Colonic mucosa (tissue), 4 donors: ENCODE data around the gene OBI1. TPM values are rescaled to one million over a fixed set of nuclear protein-coding genes. Genes with fewer than 3 reads are reported as not detected.

Experiments
- DNase-seq: peaks from one replicate; pipeline ENCODE4 v3.0.0-alpha.2; 2020
- H3K27ac ChIP-seq: fragments of 200-600 bp; one replicate; pipeline ENCODE4 v1.8.0; 2021
- H3K27me3 ChIP-seq: fragments of 200-600 bp; one replicate; pipeline ENCODE4 v1.8.0; 2021
- H3K36me3 ChIP-seq: fragments of 200-600 bp; one replicate; pipeline ENCODE4 v1.8.0; 2021
- H3K4me1 ChIP-seq: fragments of 200-600 bp; one replicate; pipeline ENCODE4 v1.8.0; 2021; ENCODE audit warnings: mild to moderate bottlenecking
- H3K4me3 ChIP-seq: fragments of 200-600 bp; one replicate; pipeline ENCODE4 v1.8.0; 2021
- H3K9ac ChIP-seq, 2 donors: one replicate each; pipeline ENCODE4 v1.7.0; 2013; ENCODE audit warnings: control low read depth in 2 of 2, low read depth in 2 of 2, low read length in 2 of 2
- H3K9me3 ChIP-seq: fragments of 200-600 bp; one replicate; pipeline ENCODE4 v1.8.0; 2021
- intact Hi-C: fragments of 100-400 bp; cut with DNase I; formaldehyde crosslinking; loops from one replicate; pipeline ENCODE4 v1.14.1; 2022
- total RNA-seq, 2 donors: library from RNA; stranded (reverse); fragmentation: NEBNext Ultra II Directional in 1 of 2; extraction: Animal tissue kit (Norgen Biotek cat#: 25700) in 1 of 2; gene quantifications; one replicate each; pipeline ENCODE4 v1.2.1, GENCODE V29; 2021
- TF ChIP-seq, protein P1 (sequence below): fragments of 200-600 bp; IDR thresholded peaks from one replicate; pipeline ENCODE4 v1.8.0; 2022; ENCODE audit warnings: antibody characterized with exemption, mild to moderate bottlenecking
- donor health status: healthy.
- donor health status: DM: no; HTN: no; CAD: no.
- donor health status: DM: no; HTN: no; CAD: no.

The OBI1 gene
- total RNA-seq, 2 donors from 2014 or later: 6.8 to 8.0 TPM

DNA sequence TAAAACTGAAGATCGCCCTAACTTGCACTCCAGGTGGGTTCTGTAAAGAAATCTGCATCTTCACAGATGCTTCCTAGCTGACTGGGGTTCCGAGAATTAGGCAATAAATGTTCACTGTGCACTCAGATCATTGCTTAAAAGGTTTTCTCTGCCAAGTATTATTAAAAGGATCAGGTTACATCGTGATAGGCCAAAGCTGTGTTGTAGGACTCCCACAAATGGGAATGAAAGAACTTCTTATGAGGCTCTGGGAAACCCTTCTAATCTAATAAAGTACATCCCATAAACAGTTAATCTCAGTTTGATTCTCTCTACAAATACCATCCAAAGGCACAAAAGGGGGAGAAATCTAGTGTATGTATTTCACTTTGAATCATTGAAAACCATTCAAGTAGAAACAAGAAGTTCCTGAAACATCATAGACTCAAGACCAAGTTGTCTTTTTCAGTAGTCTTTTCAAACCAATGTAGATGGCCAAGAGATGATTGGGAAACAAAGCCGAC, 48.5 kb downstream of the OBI1 start:
- no peaks in the 10 kb centered on the region for H3K36me3 ChIP-seq
- H3K4me3 ChIP-seq: no peak overlapping the region
- no peaks in the 10 kb centered on the region for H3K9me3 ChIP-seq
- intact Hi-C loops: no loop called here
- DNase-seq: no peak
- H3K4me1 ChIP-seq: peaks cover 6% of the 10 kb centered on the region
- no peak overlapping the region for H3K9ac ChIP-seq
- TF ChIP-seq, protein P1, sequence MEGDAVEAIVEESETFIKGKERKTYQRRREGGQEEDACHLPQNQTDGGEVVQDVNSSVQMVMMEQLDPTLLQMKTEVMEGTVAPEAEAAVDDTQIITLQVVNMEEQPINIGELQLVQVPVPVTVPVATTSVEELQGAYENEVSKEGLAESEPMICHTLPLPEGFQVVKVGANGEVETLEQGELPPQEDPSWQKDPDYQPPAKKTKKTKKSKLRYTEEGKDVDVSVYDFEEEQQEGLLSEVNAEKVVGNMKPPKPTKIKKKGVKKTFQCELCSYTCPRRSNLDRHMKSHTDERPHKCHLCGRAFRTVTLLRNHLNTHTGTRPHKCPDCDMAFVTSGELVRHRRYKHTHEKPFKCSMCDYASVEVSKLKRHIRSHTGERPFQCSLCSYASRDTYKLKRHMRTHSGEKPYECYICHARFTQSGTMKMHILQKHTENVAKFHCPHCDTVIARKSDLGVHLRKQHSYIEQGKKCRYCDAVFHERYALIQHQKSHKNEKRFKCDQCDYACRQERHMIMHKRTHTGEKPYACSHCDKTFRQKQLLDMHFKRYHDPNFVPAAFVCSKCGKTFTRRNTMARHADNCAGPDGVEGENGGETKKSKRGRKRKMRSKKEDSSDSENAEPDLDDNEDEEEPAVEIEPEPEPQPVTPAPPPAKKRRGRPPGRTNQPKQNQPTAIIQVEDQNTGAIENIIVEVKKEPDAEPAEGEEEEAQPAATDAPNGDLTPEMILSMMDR: no peak
- H3K27ac ChIP-seq: no peak overlapping the region
- H3K27me3 ChIP-seq: peaks cover 52% of the 10 kb centered on the region

DNA sequence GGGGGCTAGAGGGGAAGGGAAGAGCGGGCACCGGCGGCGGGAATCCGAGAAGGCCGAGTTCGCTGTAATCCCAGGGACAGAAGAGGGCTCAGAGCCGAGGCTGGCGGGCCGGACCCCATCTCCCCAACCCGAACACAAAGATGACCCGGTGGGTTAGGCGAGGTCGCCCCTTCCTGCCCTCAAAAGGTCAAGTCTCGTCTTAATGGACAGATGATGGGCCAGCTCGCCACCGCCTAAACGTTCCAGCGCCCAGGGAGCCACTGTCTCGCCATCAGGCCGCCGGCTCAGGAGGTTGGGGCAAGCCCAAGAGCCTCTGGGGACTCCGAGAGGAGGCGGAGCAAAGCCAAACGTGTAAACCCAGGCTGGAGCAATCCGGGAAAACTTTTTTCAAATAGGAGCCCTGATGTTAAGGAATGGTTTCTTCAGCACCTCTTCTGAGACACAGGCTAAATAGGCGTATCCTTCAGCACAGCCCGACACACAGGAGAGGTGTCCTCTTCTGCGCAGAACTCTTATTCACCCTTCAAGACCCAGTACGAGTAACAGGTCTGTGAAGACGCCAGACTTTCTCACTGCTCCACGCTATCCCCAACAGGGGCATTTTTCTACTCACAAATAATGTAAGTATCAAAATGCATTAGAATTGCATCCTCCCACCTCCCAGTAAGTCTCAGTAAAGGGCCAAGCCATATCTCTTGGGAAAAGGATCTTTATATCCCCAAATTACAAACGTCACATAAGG, 49.3 kb downstream of the OBI1 start:
- no peak overlapping the region for H3K27ac ChIP-seq
- peak overlapping the region; percentile 33 for H3K4me3 ChIP-seq
- TF ChIP-seq, protein P1: no peak
- H3K4me1 ChIP-seq: peaks cover 6% of the 10 kb centered on the region
- DNase-seq: no peak
- H3K9ac ChIP-seq: peak overlapping the region in 1 of 2 donors; percentile 5
- H3K36me3 ChIP-seq: no peaks in the 10 kb centered on the region
- H3K9me3 ChIP-seq: no peaks in the 10 kb centered on the region
- intact Hi-C loops: loop anchor here (5.0 kb wide), 1 partner anchor 48 kb away; the partner anchor contains the start of gene OBI1
- H3K27me3 ChIP-seq: peaks cover 60% of the 10 kb centered on the region

DNA sequence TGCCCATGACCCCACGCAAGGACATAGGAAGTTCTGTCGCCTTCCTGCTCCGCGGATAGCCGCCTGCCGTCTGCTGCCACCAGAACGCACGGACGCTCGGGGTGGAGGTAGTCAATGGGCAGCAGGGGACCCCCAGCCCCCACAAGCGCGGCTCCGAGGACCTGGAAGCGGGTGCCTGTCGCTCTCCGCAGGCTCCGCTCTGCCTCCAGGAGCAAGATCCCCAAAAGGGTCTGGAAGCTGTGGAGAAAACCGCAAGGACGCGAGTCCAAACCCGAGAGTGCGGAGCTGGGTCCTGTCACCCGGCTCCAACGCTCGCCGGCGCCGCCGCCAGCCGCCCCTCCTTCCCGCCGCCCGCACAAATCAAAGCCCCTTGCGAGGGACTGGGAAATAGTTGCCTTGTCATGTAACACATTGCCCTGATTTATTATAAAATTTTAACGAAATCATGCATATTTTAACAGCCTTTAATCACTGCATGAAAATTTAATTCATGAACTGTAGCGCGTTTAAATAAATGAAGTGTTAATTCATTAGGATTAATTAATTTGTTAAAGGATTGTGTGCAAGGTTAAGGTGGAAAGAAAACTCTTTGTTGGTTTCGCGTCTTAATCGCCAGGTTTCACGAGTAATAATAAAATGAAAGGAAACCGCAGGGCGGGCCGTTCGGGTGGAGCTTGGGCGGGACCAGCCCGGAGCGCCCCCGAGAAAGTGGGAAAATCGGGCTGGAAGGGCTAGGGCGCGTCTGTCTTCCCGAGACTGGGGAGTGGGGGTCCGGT, 50.1 kb downstream of the OBI1 start:
- intact Hi-C loops: loop anchor here (5.0 kb wide), 1 partner anchor 48 kb away; the partner anchor contains the start of gene OBI1
- Histone ChIP-seq H3K36me3 (no peaks in the 10 kb centered on the region), H3K4me3 (peak overlapping the region; percentile 33), H3K9ac (peak overlapping the region in 1 of 2 donors; percentile 5), H3K4me1 (peaks cover 6% of the 10 kb centered on the region), H3K27ac (no peak overlapping the region), H3K9me3 (no peaks in the 10 kb centered on the region), H3K27me3 (peaks cover 65% of the 10 kb centered on the region)
- TF ChIP-seq, protein P1: no peak
- DNase-seq: no peak

DNA sequence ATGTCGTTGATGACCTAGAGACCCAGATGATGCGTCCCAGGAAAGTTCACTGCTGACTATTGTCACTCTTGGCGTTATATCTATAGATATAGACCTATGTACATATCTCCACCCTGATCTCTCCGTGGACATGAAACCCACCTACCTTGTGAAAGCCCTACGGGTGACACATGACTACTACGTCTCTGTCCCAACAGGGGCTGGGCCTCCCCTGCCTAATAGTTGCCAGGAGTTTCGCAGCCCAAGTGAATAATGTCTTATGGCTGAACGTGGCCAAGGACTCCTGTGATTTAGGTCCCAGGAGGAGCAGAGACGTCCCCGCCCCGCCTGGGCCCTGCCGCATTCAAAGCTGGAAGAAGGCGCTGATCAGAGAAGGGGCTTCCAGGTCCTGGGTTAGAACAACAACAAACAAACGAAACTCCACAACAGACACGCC, 50.7 kb downstream of the OBI1 start:
- H3K9ac ChIP-seq: no peak overlapping the region
- no peak overlapping the region for H3K4me3 ChIP-seq
- H3K27ac ChIP-seq: no peak overlapping the region
- no peaks in the 10 kb centered on the region for H3K9me3 ChIP-seq
- intact Hi-C loops: loop anchor here (5.0 kb wide), 1 partner anchor 49 kb away; the partner anchor contains the start of gene OBI1
- no peak for DNase-seq
- H3K4me1 ChIP-seq: peaks cover 6% of the 10 kb centered on the region
- peaks cover 71% of the 10 kb centered on the region for H3K27me3 ChIP-seq
- H3K36me3 ChIP-seq: no peaks in the 10 kb centered on the region
- TF ChIP-seq, protein P1: no peak

DNA sequence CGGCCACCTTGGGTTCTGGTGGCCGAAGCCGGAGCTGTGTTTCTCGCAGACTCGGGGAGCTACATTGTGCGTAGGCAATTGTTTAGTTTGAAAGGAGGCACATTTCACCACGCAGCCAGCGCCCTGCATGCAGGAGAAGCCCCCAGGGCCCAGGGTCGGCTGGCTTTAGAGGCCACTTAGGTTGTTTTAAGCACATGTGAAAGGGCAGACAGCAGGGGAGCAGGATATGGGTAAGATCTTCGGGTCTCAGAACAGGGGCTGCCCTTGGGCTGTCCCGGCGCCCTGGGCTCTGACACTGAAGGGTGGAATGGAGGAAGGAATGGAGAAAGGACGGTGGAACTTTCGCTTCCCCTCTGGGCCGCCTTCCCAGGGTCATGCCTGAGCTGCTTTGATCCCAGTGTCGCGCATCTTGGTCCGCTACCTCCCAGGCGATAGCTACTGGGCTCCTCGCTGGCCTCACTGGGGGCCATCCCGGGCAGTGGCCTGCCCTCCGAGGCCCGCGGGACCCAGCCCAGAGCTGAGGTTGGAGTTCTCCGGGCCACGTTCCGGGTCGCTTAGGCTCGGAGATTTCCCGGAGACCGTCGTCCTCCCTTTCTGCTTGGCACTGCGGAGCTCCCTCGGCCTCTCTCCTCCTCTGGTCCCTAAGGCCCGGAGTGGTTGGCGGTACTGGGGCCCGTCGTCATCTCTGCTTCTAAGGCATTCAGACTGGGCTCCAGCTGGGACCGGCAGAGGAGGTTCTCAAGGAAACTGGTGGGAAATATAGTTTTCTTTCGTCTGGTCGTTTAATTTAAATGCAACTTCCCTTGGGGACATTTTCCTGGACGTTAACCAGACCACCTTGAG, 51.3 kb downstream of the OBI1 start:
- Histone ChIP-seq H3K27ac (no peak overlapping the region), H3K36me3 (no peaks in the 10 kb centered on the region), H3K4me1 (peaks cover 12% of the 10 kb centered on the region), H3K4me3 (no peak overlapping the region), H3K27me3 (peaks cover 77% of the 10 kb centered on the region), H3K9me3 (no peaks in the 10 kb centered on the region), H3K9ac (no peak overlapping the region)
- TF ChIP-seq, protein P1: no peak
- DNase-seq: no peak
- intact Hi-C loops: loop anchor here (5.0 kb wide), 1 partner anchor 50 kb away; the partner anchor contains the start of gene OBI1
